ENCODE measurements around the gene RPS6KB1.
"Not testable (repeated sequence)": the region's sequence is repeated elsewhere in the genome, so short reads cannot be mapped to it uniquely, and the experiment has no call there.

RPS6KB1 gene

DNA sequence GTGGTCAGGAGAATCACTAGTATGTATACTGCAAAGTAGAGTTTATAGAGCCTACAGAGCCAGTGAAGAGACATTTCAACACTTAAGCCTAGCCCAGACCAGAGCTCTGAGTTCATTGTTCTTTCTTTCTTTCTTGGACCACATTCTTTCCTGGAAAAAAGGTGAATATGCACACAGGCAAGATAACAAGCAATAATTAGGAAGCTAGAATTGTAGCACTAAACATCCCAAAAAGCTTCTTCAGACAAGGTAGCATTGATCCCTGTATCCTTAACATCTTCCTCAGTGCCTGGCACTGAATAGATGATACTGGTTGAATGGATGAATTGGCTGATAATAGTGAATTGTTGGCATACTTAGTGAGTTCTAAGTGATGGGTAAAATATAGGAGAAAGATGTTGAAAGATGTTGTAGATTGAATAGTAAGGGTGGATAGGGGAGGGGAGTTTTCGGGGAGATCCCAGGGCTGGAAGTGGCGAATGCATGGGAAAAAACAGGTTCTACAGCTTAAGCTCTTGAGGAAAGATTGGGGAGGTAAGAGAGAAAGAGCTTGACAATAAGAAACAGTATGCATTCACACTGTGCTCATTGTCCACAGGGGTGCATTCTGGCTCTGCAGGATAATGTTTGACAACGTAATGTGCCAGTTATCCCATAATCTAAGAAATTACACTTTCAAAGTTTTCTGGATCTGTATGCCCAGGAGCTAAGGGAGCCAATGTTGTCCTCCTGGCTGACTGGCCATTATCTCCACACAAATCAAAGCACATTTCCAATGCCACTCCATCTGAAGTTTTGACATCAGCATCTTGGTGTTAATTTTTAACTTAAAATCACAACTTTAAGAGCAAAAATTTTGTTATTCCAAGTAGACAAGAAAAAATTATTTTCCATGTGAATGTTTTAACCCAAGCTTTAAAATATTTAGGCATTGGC is 35.8 kb upstream of the RPS6KB1 start:
- no peak for DNase-seq
- TF ChIP-seq POLR2A (IDR thresholded peaks at IDR 0.05; ENCODE audit: low read length) (no peak), GATA1 (IDR thresholded peaks at IDR 0.05; ENCODE audit: low read depth, low read length) (no peak)

DNA sequence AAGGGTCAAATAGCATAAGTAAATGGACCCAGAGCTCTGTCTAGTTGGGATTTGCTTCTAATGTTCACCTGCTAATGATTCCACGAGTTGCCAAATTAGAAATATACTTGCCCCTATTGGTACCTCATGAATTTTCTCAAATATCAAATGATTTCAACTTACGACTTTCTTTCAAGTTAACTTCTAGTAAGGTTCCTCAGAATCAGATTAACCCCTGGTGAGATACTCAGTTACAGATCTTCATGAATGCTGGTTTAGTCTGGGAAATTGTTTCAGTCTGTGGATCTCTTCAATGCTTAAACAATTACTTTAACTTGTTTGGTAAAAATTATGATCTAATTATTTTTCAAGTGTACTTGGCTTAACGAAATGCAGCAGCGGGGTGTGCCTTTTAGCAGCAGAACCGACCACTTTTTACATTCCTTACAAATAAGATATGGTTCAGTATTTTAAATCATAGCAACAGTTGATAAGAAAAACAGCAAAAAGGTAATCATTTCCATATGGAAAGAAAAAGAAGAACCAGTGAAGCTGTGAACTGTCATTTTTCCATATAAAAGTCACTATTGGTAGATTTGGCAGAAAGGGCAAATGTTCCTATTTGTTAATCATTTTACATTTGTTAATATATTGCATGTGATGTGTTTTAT is 34.6 kb upstream of the RPS6KB1 start:
- no peak for DNase-seq
- TF ChIP-seq GATA1 (IDR thresholded peaks at IDR 0.05; ENCODE audit: low read depth, low read length) (no peak), POLR2A (IDR thresholded peaks at IDR 0.05; ENCODE audit: low read length) (no peak)

DNA sequence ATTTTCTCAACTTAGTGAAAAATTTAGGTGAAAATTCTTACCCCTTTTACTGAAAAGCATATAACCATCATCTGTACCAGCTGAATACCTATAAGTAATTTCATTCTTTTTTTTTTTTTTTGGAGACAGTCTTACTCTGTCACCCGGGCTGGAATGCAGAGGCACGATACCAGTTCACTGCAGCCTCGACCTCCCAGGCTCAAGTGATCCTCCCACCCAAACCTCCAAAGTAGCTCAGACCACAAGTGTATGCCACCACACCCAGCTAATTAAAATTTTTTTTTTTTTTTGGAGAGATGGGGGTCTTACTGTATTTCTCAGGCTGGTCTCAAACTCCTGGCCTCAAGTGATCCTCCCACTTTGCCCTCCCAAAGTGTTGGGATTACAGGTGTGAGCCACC is 34.0 kb upstream of the RPS6KB1 start:
- TF ChIP-seq POLR2A (IDR thresholded peaks at IDR 0.05; ENCODE audit: low read length) (no peak), GATA1 (IDR thresholded peaks at IDR 0.05; ENCODE audit: low read depth, low read length) (no peak)
- DNase-seq = no peak

DNA sequence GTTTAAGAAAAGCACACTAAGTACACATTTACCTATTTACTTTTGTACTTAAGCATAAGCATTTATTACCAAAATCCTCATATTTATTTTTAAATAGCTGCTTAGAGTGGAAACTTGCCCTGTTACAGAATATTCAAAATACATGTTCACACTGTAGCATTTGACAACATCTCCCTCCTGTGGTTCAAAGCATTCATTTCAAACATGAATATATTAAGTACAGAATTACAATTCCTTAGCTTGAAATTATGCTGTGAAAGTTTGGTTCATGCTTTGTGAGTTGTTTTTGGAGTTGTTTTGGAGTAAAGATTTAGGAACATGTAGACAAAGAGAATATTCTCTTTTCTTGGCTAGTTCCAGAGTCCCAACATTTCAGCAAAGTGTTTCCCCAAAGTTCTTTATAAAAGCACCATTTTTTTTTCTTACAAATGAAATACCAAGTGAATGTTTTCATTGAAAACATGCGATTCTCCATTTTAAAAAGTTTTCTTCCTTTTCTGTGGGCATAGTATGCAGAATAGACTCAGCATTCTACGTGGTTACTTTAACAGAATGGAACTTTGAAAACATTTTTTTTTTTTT is 33.4 kb upstream of the RPS6KB1 start:
- no peak for TF ChIP-seq POLR2A (IDR thresholded peaks at IDR 0.05; ENCODE audit: low read length)
- TF ChIP-seq GATA1 (IDR thresholded peaks at IDR 0.05; ENCODE audit: low read depth, low read length) = no peak
- DNase-seq = peak; percentile 64 to 70

DNA sequence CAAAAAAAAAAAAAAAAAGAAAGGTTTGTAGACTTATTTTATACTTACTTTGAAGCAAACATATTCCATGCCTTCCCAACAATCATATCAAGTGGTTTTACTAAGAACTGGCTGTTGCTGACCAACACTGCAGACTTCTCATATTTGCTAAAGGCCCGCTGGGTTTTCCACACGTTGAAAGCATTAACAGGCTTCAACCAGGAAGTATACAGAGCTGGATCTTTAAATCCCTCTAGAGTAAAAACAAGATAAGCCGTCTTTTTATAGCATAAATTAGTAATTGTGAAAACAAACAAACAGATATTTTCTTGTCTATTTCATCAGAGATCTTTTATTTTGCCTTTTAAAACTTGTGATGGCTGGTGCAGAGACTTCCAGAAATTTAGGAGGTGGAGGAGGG is 29.3 kb upstream of the RPS6KB1 start:
- TF ChIP-seq POLR2A (IDR thresholded peaks at IDR 0.05; ENCODE audit: low read length) (no peak), GATA1 (IDR thresholded peaks at IDR 0.05; ENCODE audit: low read depth, low read length) (no peak)
- DNase-seq = no peak

DNA sequence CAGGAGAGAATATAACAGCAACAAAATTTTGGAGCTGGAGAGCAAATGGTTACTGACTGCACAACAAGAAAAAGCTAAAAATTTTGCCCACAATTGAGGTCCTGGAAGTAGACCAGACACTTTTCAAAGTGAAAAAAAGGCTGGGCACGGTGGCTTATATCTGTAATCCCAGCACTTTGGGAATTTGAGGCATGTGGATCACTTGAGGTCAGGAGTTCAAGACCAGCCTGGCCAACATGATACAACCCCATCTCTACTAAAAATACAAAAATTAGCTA is 23.0 kb upstream of the RPS6KB1 start:
- no peak for DNase-seq
- TF ChIP-seq GATA1 (IDR thresholded peaks at IDR 0.05; ENCODE audit: low read depth, low read length) = no peak
- TF ChIP-seq POLR2A (IDR thresholded peaks at IDR 0.05; ENCODE audit: low read length) = no peak

DNA sequence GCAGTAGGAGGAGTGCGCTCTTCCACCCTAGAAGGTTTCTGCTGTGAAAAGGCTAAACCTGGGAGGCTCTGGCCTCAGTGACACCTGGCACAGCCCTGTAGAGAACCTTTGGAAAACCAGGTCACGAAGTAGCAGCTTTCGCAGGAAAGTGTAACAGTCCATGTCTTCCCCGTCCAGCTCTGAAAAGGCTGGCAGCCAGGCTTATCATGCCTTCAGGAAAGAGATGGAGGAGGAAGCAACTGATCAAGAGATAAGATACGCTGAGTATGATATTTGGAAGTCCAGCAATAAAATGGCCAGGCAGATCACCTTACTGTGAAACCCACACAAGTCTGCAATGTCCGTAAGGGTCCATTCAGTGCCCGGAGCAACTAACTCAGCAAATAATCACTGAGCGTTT is 22.4 kb upstream of the RPS6KB1 start:
- no peak for DNase-seq
- TF ChIP-seq POLR2A (IDR thresholded peaks at IDR 0.05; ENCODE audit: low read length) (no peak), GATA1 (IDR thresholded peaks at IDR 0.05; ENCODE audit: low read depth, low read length) (no peak)

DNA sequence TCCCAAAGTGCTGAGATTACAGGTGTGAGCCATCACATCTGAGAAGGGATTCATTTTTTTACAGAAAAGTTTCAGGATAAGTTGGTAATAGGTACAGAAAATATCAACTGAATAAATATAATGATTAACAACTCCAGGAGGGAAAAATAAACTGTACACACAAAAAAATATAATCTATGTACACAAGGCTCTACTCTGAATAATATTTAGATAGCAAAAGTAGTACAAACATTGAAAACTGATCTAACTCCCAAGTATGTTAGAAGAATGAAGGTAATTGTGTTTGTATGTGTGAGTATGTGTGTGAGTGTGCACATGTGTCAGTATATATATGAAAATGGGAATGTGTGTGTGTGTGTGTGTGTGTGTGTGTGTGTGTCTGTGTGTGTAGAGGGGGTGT is 20.6 kb upstream of the RPS6KB1 start:
- DNase-seq = no peak
- TF ChIP-seq POLR2A (IDR thresholded peaks at IDR 0.05; ENCODE audit: low read length) (no peak), GATA1 (IDR thresholded peaks at IDR 0.05; ENCODE audit: low read depth, low read length) (no peak)

DNA sequence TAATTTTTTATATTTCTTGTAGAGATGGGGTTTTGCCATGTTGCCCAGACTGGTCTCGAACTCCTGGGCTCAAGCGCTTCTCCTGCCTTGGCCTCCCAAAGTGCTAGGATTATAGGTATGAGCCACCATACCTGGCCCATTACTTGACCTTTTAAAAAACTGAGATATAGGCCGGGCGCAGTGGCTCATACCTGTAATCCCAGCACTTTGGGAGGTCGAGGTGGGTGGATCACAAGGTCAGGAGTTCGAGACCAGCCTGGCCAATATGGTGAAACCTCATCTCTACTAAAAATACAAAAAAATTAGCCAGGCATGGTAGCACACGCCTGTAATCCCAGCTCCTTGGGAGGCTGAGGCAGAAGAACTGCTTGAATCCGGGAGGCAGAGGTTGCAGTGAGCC is 19.5 kb upstream of the RPS6KB1 start:
- DNase-seq = not testable (repeated sequence)

DNA sequence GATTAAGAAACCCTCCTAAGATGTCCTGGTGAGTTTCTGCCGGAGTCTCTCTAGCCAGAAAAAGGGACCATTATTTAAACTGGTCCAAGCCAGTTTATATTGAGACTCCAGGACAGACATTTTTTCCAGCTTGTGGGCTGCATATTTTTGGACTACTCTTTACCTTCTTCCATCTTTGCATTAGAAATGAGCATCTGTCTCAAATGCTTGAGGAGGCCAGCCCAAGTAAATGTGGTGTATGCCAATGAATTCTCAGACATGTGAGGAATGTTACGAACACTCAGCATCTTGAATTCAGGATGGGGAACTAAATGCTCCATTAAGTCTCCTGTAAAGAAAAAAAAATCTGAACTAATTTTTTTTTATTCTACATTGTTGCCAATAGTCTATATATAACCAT is 18.5 kb upstream of the RPS6KB1 start:
- no peak for DNase-seq
- TF ChIP-seq POLR2A (IDR thresholded peaks at IDR 0.05; ENCODE audit: low read length) = no peak
- no peak for TF ChIP-seq GATA1 (IDR thresholded peaks at IDR 0.05; ENCODE audit: low read depth, low read length)

DNA sequence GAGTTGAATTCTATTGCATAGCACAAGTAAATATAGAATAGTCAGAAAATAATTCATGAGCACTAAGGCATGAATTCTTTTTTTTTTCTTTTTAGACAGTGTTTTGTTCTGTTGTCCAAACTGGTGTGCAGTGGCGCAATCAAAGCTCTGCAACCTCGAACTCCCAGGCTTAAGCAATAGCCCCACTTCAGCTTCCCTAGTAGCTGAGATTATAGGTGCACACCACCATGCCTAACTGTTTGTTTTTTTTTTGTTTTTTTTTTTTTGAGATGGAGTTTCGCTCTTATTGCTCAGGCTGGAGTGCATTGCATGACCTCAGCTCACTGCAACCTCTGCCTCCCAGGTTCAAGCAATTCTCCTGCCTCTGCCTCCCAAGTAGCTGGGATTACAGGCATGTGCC is 16.8 kb upstream of the RPS6KB1 start:
- no peak for DNase-seq
- TF ChIP-seq POLR2A (IDR thresholded peaks at IDR 0.05; ENCODE audit: low read length) (no peak), GATA1 (IDR thresholded peaks at IDR 0.05; ENCODE audit: low read depth, low read length) (no peak)

DNA sequence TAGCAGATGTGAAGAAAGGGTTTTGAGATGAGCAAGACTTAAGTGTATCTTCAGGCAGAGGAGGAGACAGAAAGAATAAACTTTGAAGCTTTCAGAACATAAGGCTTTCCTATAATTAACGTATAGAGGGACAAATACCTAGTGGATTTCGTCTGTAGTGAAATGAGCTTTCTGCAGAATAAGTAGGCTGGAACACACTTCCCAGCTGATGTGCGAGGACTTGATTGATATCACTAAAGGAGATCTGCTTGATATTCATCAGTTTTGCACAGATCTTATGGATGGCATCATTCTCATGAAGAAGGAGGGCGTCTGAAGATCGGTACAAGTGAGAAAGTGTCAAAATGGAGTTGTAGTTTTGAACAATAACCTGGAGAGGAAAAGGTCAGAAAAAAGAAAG is 15.0 kb upstream of the RPS6KB1 start:
- no peak for TF ChIP-seq POLR2A (IDR thresholded peaks at IDR 0.05; ENCODE audit: low read length)
- TF ChIP-seq GATA1 (IDR thresholded peaks at IDR 0.05; ENCODE audit: low read depth, low read length) = no peak
- no peak for DNase-seq

DNA sequence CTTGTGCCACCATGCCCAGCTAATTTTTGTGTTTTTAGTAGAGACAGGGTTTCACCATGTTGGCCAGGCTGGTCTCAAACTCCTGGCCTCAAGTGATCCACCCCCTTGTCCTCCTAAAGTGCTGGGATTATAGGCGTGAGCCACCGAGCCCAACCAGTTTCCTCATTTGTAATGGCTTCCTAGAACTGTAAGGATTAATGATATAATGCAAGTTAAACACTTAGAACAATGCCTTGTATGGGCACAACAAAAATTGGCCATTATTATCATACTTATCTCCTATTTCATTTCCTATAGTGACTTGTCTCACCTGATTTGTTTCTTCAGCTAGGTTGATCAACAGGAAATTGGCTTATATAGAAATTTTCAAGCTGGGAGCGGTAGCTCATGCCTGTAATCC is 14.3 kb upstream of the RPS6KB1 start:
- TF ChIP-seq POLR2A (IDR thresholded peaks at IDR 0.05; ENCODE audit: low read length) (no peak), GATA1 (IDR thresholded peaks at IDR 0.05; ENCODE audit: low read depth, low read length) (no peak)
- no peak for DNase-seq

DNA sequence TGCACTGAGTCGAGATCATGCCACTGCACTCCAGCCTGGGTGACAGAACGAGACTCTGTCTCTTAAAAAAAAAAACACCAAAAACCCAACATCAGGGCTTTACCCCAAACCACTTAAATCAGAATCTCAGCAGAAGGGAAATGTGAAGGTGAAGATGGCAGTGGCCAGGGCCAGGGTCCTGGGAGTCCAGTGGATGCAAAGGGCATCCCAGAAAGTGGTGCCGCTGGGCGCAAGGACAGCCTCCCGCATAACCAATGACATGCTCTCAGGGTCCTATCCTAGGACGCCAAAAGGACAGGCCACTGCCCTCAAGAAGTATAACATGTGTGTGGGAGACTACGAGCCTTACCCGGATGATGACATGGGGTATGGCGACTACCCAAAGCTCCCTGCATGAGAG is 8.1 kb upstream of the RPS6KB1 start:
- TF ChIP-seq POLR2A (IDR thresholded peaks at IDR 0.05; ENCODE audit: low read length) (no peak), GATA1 (IDR thresholded peaks at IDR 0.05; ENCODE audit: low read depth, low read length) (no peak)
- no peak for DNase-seq
